Activated CD4-positive, alpha-beta T cell treated with anti-CD3 and anti-CD28 coated beads, Interleukin-2, amount 10 ng/mL, durations not matched to agents 24 days and 14 days (primary cell): Measurements from ENCODE around the gene ZNF12. TPM values are rescaled to one million over a fixed set of nuclear protein-coding genes. Genes with fewer than 3 reads are reported as not detected.

Experiments
- total RNA-seq: library from RNA; stranded (reverse); gene quantifications from 2 replicates; pipeline ENCODE4 v1.2.3, GENCODE V29; 2022

ZNF12 gene
- total RNA-seq, 1 donor from 2014 or later: 17.9 TPM

Other genes starting within 250 kb of the ZNF12 start
- 64.0 and 73.8 TPM in 2 replicates for gene KDELR2, start 222.8 kb downstream of the ZNF12 start, total RNA-seq
- 0.05 TPM in 1 of 2 replicates, not detected in the other for gene GRID2IP, start 155.5 kb downstream of the ZNF12 start, total RNA-seq
- 26.7 and 28.3 TPM in 2 replicates for gene ZDHHC4, start 129.5 kb downstream of the ZNF12 start, total RNA-seq
- gene INTS15, start 116.9 kb downstream of the ZNF12 start, total RNA-seq: 42.5 and 45.1 TPM in 2 replicates
- 0.33 and 0.42 TPM in 2 replicates for gene ZNF853, start 91.3 kb downstream of the ZNF12 start, total RNA-seq
- 28.8 and 29.4 TPM in 2 replicates for gene ZNF316, start 69.6 kb downstream of the ZNF12 start, total RNA-seq
- 0.58 and 0.59 TPM in 2 replicates for gene RSPH10B2, start 47.2 kb upstream of the ZNF12 start, total RNA-seq
- gene CCZ1B, start 119.3 kb upstream of the ZNF12 start, total RNA-seq: 78.1 and 83.8 TPM in 2 replicates